GM18907 (cell line): Measurements from ENCODE around the gene TMEM167B.
"Not testable (repeated sequence)": the region's sequence is repeated elsewhere in the genome, so short reads cannot be mapped to it uniquely, and the experiment has no call there.

Source experiments
- ATAC-seq: cut with Tn5 transposase; IDR thresholded peaks from one replicate; pipeline ENCODE4 v1.9.1; 2021; ENCODE audit warnings: mild to moderate bottlenecking, moderate library complexity; ENCODE audit not compliant: unreplicated experiment

Gene TMEM167B

DNA sequence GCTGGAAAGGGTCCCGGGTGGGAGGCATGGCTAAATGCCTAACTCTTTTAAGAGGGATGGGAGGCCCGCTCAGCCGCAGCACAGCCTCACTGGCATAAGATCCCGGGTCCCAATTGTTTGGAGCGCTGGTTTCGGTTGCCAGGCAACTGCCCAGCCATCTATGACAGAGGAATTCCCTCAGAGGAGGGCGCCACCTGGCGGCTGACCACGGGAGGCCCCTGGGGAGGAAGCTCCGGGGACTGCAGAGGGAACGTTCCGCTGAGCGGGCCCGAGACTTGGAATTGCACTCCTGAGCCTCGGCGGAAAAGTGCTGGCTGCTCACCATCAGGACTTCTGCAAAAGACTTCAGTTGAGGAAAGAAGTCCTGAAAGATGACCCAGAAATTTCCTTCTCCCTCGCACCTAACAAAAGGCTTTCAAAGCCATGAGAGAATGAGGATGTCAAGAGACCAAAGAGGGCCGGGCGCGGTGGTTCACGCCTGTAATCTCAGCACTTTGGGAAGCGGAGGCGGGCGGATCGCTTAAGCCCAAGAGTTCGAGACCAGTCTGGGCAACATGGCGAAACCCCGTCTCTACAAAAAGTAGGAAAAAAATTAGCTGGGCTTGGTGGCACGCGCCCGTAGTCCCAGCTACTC is 22.2 kb downstream of the TMEM167B start:
- ATAC-seq, result peak; percentile 72

- peak; percentile 67 for ATAC-seq
Measured at GRCh38 chr1:109113590-109114341, 23.2 kb downstream of the TMEM167B start, which contains the start of gene ELAPOR1. TSS of gene ELAPOR1 (plus strand) at chr1:109114115. CDS start at chr1:109114184, 69 bp downstream.

GRCh38 chr1:109114342-109114674 is 23.7 kb downstream of the TMEM167B start:
- ATAC-seq, result no peak

- no peak for ATAC-seq
Measured at GRCh38 chr1:109115685-109116084, 25.1 kb downstream of the TMEM167B start.

DNA sequence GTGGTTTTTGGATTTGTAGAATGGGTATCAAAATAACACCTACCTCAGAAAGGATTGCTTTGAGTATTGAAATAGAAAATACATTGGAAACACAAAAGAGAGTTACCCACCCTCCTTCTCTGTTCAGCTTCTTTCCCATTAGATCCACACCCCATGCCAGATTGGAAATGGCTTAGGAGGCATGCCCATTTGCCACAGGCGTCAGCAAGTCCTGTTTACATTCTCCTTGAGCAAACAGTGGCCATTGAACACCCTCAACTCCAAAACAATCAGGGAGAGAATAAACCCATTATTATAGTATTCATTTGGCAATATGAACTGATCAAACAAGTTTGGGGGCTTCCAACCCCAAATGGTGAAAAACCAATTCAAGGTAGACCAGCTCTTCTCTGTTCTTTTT is 25.7 kb downstream of the TMEM167B start:
- no peak for ATAC-seq

GRCh38 chr1:109118089-109118488 is 27.5 kb downstream of the TMEM167B start:
- no peak for ATAC-seq

GRCh38 chr1:109120356-109120755 is 29.8 kb downstream of the TMEM167B start:
- no peak for ATAC-seq

- no peak for ATAC-seq
Measured at GRCh38 chr1:109131059-109131458, 40.5 kb downstream of the TMEM167B start.

- no peak for ATAC-seq
Measured at GRCh38 chr1:109131800-109132199, 41.2 kb downstream of the TMEM167B start.

DNA sequence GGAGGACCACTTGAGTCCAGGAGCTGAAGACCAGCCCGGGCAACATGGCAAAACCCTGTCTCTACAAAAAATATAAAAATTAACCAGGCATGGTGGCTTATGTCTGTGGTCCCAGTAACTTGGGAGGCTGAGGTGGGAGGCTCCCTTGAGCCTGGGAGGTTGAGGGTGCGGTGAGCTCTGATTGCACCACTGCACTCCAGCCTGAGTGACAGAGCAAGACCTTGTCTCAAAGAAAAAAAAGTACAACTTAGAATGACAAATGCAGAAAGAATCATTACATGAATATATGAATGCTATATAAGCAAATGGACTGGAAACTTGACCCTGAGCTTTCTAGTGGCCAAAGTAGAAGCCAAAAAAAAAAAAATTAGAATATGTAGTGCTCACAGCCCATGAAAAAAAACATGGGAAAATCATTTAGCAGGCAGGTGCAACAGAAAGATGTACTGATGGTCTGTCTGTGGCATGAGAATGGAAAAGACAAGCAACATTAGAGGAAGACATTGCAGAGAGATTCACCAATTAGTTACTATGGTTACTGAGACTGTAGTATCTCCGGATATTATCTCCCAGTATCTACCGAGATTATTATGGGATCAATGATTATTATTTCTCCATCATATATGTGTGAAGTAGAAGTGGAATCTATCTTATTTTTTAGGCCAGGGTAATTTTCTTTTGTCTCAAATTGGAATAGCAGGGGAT is 42.6 kb downstream of the TMEM167B start:
- no peak for ATAC-seq

GRCh38 chr1:109133815-109134214 is 43.3 kb downstream of the TMEM167B start:
- peak; percentile 69 for ATAC-seq

GRCh38 chr1:109134423-109134822 is 43.9 kb downstream of the TMEM167B start:
- ATAC-seq, result peak; percentile 66

DNA sequence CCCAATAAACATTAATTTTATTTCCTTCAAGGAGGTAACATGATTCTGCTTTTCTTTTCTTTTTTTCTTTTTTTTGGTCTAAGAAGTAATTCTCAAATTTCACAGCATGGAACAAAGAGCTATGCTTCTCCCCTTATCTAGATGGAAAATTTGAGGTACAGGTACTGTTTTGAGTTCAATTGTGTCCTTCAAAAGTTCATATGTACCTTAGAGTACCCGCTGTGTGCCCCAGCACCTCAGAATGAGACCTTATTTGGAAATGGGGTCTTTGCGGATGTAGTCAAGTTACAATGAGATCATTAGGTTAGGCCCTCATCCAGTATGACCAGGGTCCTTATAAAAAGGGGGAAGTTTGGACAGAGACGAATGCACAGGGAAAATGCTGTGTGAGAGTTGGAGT is 45.4 kb downstream of the TMEM167B start:
- ATAC-seq, result no peak

- no peak for ATAC-seq
Measured at GRCh38 chr1:109136766-109137165, 46.2 kb downstream of the TMEM167B start.

- ATAC-seq, result no peak
Measured at GRCh38 chr1:109137958-109138357, 47.4 kb downstream of the TMEM167B start.

- ATAC-seq, result no peak
Measured at GRCh38 chr1:109138358-109138757, 47.8 kb downstream of the TMEM167B start.

DNA sequence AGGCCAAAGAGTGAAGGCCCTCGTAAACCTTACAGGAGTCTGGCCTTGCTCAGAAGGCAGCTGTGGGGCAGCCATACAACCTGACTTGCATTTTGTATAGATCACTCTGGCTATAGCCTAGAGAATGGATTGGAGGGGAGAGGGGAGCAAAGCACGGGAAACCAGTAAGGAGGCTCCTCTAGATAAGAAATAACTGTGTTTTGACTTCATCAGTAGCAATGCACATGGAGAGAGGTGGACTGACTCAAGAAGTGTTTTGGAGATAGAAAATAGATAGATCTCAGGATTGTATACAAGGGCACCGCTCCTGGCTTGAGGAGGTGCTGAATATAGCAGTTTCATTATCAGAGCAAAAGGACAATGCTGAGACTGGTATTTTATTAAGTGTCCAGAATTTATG is 49.8 kb downstream of the TMEM167B start:
- no peak for ATAC-seq

DNA sequence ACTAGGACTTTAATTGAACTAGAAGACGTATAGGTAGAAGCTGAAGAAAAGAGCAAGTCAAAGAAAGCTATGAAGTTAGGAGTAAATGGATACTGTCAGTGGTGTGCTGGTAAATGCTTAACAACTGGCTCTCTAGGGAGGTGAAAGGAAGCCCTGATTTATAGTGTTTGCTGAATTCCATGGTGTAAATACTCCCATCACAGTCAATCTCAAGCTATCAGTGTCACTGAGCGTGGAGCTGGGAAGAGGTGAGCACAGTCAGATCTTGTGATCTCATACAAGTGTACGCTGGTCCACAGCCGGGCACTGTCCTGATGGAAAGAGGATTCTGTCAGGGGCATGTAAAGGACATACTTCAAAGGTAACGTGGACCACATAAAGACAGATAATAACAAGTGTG is 51.7 kb downstream of the TMEM167B start:
- no peak for ATAC-seq

DNA sequence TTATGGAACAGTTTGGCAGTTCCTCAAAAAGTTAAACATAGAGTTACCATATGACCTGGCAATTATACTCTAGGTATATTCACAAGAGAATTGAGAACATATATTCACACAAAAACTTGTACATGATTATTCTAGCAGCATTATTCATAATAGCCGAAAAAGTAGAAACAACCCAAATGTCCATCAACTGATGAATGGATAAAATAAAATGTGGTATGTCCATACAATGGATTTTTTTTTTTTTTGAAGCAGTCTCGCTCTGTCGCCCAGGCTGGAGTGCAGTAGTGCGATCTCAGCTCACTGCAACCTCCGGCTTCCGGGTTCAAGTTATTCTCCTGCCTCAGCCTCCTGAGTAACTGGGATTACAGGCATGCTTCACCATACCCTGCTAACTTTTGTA is 52.2 kb downstream of the TMEM167B start:
- ATAC-seq, result not testable (repeated sequence)
